HL-60/S4 treated with phorbol 12-myristate 13-acetate at 8.2 ng/mL for 4 days and 3 days (cell line): ENCODE data around the gene IL1RAP.

Source experiments
- in situ Hi-C: fragments of 300-500 bp; cut with MboI; formaldehyde crosslinking; loops from 2 replicates; pipeline ENCODE4 v1.15.0; 2022; ENCODE audit warnings: low sequenced_read_pairs

Gene IL1RAP

GRCh38 chr3:190568036-190568435, 54.2 kb downstream of the IL1RAP start:
- in situ Hi-C loops = no loop called here

- in situ Hi-C loops = no loop called here
Measured at GRCh38 chr3:190574473-190574872, 60.6 kb downstream of the IL1RAP start.

- in situ Hi-C loops = no loop called here
Measured at GRCh38 chr3:190575437-190576185, 61.7 kb downstream of the IL1RAP start.

GRCh38 chr3:190577225-190577624, 63.3 kb downstream of the IL1RAP start:
- in situ Hi-C loops = no loop called here

GRCh38 chr3:190579514-190580137, 65.7 kb downstream of the IL1RAP start:
- in situ Hi-C loops = no loop called here

GRCh38 chr3:190580417-190580816, 66.5 kb downstream of the IL1RAP start:
- in situ Hi-C loops = no loop called here

- in situ Hi-C loops = no loop called here
Measured at GRCh38 chr3:190581041-190581541, 67.2 kb downstream of the IL1RAP start.

GRCh38 chr3:190582667-190583066, 68.8 kb downstream of the IL1RAP start:
- in situ Hi-C loops = no loop called here

GRCh38 chr3:190585805-190586630, 72.1 kb downstream of the IL1RAP start:
- in situ Hi-C loops = no loop called here

- in situ Hi-C loops = no loop called here
Measured at GRCh38 chr3:190586631-190587011, 72.7 kb downstream of the IL1RAP start.

- in situ Hi-C loops = no loop called here
Measured at GRCh38 chr3:190588570-190588969, 74.7 kb downstream of the IL1RAP start.

GRCh38 chr3:190589326-190589725, 75.4 kb downstream of the IL1RAP start:
- in situ Hi-C loops = no loop called here

GRCh38 chr3:190591080-190591479, 77.2 kb downstream of the IL1RAP start:
- in situ Hi-C loops = no loop called here

GRCh38 chr3:190593075-190593474, 79.2 kb downstream of the IL1RAP start:
- in situ Hi-C loops = no loop called here

- in situ Hi-C loops = no loop called here
Measured at GRCh38 chr3:190594171-190594570, 80.3 kb downstream of the IL1RAP start.

GRCh38 chr3:190595179-190595795, 81.4 kb downstream of the IL1RAP start:
- in situ Hi-C loops = no loop called here

- in situ Hi-C loops = no loop called here
Measured at GRCh38 chr3:190595807-190596206, 81.9 kb downstream of the IL1RAP start.

GRCh38 chr3:190596349-190597285, 82.7 kb downstream of the IL1RAP start:
- in situ Hi-C loops = no loop called here

GRCh38 chr3:190597291-190597690, 83.4 kb downstream of the IL1RAP start:
- in situ Hi-C loops = no loop called here

- in situ Hi-C loops = no loop called here
Measured at GRCh38 chr3:190601622-190602021, 87.7 kb downstream of the IL1RAP start.
